ENCODE data around the gene MYO18B.

MYO18B gene

DNA sequence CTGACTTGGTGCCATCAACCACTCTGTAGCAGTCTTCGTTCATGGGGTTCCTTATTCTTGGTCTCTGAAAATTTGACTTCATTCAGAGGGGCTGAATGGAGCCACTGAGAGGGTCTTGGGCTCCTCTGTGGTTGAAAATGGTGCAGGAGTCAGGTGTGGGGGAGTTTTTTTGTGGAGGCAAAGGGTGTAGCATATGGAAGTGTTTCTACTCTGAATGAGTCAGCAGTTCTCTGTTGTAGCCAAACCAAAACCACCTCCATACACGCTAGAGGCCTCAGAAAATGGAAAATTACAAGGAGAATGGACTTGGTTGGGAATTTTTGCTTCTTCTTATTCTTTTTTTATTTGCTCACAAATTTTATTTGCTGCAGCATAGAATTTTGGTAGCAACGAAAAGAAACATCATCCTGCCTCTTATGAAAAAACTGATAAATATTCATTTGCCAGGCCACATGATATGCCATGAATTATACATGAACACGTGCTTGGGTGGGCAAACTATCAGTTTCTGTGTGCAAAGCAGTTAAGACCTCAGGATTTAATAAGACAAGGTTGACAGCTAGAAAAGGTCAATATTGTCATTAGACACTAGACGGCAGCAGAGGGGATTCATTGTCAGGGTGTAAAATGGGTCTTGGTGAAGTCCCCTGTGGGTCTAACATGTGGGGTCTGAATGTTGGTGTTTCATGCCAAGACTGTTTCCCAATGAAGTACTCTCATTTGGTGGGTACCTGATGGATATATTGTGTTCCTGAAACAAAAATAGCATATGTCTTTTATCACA is 111.7 kb downstream of the MYO18B start:
- H3K4me3 ChIP-seq (replicated peaks; ENCODE audit: insufficient read depth, low read length): no peak overlapping the region
- no peak for DNase-seq (ENCODE audit: low read depth in 1 of 2, low spot score in 1 of 2)
- no peaks in the 10 kb centered on the region for H3K27me3 ChIP-seq (ENCODE audit: insufficient read depth, poor library complexity, severe bottlenecking)
- TF ChIP-seq CTCF (IDR thresholded peaks at IDR 0.05; ENCODE audit: insufficient read depth, low read length) (peak; percentile 1), GABPA (IDR thresholded peaks at IDR 0.05; ENCODE audit: low read depth) (no peak), POLR2AphosphoS5 (IDR thresholded peaks at IDR 0.05; ENCODE audit: low read depth) (no peak), SPI1 (IDR thresholded peaks at IDR 0.05; ENCODE audit: borderline replicate concordance, low read depth) (no peak), REST (IDR thresholded peaks at IDR 0.05; ENCODE audit: insufficient replicate concordance, low read depth) (no peak)
- H3K27ac ChIP-seq (replicated peaks): no peak overlapping the region

DNA sequence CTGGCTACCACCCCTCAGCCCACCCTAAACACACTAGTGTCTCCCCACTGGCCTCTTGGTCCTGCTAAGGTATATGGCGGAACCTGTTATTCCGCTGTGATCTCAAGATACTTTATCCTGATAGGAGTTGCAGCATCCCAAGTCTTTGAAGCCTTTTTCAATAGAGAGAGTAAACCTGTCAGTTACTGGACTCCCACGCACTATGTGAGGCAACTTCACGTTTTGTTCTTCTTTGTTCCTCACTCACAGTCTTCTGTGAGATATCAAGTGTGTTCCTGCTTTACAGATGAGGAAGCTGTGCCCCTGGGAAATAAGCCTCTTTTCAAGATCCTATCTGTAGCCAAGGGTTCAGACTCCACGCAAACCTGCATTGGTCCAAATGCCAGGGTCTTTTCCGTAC is 127.8 kb downstream of the MYO18B start:
- no peak for TF ChIP-seq GABPA (IDR thresholded peaks at IDR 0.05; ENCODE audit: low read depth)
- no peak for TF ChIP-seq REST (IDR thresholded peaks at IDR 0.05; ENCODE audit: insufficient replicate concordance, low read depth)
- TF ChIP-seq SPI1 (IDR thresholded peaks at IDR 0.05; ENCODE audit: borderline replicate concordance, low read depth): peak; percentile 7; the same call in 1 of the 2 replicates
- no peak for TF ChIP-seq POLR2AphosphoS5 (IDR thresholded peaks at IDR 0.05; ENCODE audit: low read depth)
- Histone ChIP-seq H3K4me3 (replicated peaks; ENCODE audit: insufficient read depth, low read length) (no peak overlapping the region), H3K27me3 (ENCODE audit: insufficient read depth, poor library complexity, severe bottlenecking) (no peaks in the 10 kb centered on the region), H3K27ac (replicated peaks) (no peak overlapping the region)
- peak in 1 of 2 experiments; percentile 34 for DNase-seq (ENCODE audit: low read depth in 1 of 2, low spot score in 1 of 2)

DNA sequence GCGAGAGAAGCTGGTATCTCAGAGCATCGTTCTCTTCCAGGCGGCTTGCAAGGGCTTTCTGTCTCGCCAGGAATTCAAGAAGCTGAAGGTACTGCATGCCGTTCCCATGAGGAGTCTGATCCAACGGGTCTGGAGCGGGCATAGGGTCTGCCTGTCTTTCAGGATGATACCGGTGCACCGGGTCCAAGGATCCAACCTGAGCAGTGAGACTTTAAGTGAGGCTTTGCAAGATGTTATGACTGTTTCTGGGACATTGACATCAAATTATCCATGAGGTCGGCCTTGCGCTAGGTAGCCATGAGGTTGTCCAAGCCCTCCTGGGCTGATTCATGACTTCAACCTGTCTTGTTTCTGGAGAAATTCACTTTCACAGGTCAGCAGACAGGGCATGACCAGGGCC is 132.3 kb downstream of the MYO18B start:
- H3K27me3 ChIP-seq (ENCODE audit: insufficient read depth, poor library complexity, severe bottlenecking): peaks cover 2% of the 10 kb centered on the region
- DNase-seq (ENCODE audit: low read depth in 1 of 2, low spot score in 1 of 2): no peak
- no peak overlapping the region for H3K27ac ChIP-seq (replicated peaks)
- H3K4me3 ChIP-seq (replicated peaks; ENCODE audit: insufficient read depth, low read length): no peak overlapping the region
- TF ChIP-seq GABPA (IDR thresholded peaks at IDR 0.05; ENCODE audit: low read depth) (no peak), POLR2AphosphoS5 (IDR thresholded peaks at IDR 0.05; ENCODE audit: low read depth) (no peak), REST (IDR thresholded peaks at IDR 0.05; ENCODE audit: insufficient replicate concordance, low read depth) (no peak), CTCF (IDR thresholded peaks at IDR 0.05; ENCODE audit: insufficient read depth, low read length) (no peak), SPI1 (IDR thresholded peaks at IDR 0.05; ENCODE audit: borderline replicate concordance, low read depth) (no peak)
